HG02623 (cell line): ENCODE results near the gene FLT4.

Source experiments
- ATAC-seq: cut with Tn5 transposase; IDR thresholded peaks from one replicate; pipeline ENCODE4 v1.9.1; 2021; ENCODE audit warnings: moderate library complexity; ENCODE audit not compliant: unreplicated experiment

The FLT4 gene

DNA sequence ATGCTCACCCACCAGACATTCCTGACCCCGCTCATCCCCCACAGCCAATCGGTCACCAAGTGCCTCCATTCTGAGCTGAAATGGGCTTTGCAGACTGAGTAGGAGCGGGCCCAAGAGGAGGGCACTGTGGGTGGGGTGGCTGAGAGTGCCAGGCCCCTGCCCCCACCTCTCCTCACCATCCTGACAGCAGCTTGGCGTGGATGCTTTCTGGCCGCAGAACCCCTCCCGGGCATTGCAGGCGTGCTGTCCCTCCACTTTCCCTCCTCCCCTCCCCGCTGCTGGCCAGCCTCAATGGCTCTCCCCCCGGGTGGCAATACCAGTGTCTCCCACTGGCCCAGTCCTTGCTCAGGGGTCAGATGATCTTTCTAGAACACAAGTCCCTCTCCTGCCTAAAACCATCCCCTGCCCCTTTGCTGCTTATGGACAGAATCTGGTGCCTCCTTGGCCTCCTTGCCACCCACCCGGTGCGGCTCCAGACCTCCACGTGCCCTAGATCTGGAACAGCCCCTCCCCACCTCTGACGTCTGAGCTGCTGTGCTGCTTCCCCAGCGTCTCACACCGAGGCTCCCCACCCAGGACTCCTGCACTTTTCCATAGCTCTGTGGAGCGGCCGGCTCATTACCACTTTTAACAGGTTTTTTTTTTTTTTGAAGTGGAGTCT is 6.1 kb downstream of the FLT4 start:
- ATAC-seq = no peak

DNA sequence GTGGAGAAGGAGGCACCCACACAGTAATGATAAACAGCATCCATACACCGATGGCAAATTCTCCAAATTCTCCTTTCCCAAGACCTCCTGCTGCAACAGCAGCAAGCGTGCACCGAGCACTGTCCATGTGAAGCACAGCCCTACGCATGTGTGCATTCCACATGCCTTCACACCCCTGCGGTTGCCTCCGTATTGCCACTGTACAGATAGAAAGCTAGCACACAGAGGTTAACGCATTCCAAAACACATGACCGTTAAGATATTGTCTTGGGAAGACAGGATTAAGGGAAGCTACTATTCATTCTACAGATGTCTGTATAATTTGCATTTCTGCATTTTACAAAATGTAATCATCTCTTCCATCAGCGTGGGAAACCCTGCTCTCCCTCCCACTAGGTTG is 6.6 kb downstream of the FLT4 start:
- ATAC-seq = no peak

GRCh38 chr5:180642181-180642775 is 7.1 kb downstream of the FLT4 start:
- ATAC-seq = no peak

GRCh38 chr5:180641566-180641900 is 7.9 kb downstream of the FLT4 start:
- ATAC-seq = no peak

DNA sequence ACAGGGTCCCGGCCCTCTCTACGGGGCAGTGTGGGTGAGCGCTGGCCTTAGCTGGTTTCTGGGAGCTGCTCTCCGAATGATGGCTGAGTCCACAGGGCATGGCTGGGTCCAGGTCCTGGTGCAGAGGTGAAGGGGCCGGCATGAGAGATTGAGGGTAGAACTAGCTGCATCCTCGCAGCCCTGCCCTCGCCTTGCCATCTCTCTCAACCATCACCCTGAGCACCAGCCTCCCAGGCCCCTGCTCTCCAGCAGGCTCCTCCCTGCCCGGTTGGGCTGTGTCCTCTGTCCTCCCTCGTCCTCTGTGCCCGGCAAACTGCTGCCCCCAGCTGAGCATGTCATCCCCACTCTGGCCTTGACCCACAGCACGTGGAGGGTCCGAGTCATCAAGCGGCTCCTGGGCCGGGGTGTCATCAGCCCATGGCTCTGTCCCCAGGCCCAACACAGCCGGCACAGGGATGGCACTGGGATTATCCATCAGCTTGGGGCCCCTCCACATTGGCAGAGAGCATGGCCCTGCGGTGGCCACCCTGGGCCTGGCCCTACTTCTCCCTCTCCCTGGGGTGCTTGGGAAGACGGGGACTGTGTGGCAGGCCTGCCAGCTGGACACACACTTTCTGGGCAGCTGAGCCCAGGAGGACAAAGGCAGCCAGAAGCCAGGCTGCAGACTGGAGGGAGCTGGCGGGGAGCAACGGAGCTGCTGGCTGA is 8.4 kb downstream of the FLT4 start:
- no peak for ATAC-seq

DNA sequence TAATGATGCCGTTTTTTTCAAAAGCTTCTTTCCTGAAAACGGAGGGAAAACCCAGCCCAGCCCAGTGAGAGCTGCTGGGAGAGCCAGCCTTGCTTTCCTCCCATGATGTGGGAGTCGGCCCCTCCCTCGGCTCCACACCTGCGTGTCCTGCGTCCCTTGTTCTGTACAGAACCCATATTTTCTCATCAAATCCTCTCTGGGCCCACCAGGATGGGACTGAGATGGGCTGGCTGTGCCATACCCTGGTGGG is 8.9 kb downstream of the FLT4 start:
- ATAC-seq = no peak

GRCh38 chr5:180639741-180640610 is 9.4 kb downstream of the FLT4 start:
- ATAC-seq = no peak

DNA sequence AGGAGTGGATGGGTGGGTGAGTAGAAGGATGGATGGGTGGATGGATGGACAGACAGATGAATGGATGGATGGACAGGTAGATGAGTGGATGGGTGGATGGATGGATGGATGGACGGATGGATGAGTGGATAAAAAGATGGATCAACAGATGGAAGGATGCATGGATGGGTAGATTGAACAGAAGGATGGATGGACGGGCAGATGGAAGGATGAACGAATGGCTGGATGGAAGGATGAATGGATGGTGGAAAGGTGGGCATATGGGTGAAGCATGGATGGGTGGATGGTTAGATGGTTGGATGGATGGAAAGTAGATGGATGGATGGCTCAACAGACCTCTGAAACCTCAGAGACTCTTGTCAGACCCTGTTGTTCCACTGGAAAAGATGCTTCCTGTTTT is 10.1 kb downstream of the FLT4 start:
- ATAC-seq = no peak

GRCh38 chr5:180637962-180638680 is 11.3 kb downstream of the FLT4 start:
- no peak for ATAC-seq

DNA sequence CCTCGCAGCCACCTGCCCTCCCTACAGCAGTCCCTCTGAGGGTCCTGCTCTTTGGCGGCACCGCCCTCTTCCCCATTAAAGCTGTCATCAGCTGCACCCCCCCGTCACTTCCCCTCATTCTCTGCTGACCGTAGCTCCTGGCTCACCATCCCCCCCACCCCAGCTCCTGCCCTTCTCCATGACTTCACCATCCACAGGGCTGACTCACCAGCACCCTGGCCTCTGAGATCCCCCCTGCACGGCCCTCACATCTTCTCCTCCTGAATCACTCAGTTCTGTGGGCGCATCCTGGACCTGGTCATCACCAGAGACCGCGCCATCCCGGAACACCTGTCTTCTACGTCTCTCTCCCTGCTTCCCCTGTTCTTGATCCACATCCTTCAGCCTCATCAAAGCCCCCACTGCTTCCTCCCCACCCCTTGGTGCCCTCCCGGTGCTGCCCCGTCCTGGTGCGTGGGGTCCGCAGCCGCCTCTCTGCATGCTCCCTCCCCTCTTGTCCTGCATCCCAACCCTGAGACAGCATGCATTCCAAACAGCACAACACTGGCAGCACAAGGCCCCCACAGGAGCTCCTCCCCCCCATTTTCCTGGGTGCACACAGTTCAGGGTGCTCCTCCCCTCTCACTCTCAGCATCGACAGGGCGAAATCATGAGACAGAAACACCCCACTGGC is 12.9 kb downstream of the FLT4 start:
- no peak for ATAC-seq

- no peak for ATAC-seq
These were observed 13.4 kb downstream of the FLT4 start for GRCh38 chr5:180636016-180636402.

GRCh38 chr5:180633283-180634177 is 15.9 kb downstream of the FLT4 start:
- ATAC-seq = no peak

DNA sequence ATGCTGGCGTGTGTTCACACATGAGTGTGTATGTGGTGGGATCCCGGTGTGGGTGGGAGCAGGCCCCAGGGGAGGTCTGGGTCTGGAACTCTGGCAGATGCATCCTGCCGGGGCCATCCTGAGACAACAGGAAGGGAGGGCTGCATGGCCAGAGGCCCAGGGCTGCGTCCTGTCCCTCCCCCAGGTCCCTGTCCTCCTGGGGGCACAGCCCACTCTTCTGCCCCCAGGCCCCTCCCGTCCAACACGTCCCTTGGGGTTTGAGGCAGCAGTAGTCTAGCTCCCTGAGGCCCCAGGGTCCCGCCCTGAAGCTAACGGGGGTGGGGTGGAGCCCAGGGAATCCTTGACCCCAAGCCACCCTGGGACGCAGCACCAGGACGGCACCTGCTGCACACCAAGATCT is 16.6 kb downstream of the FLT4 start:
- no peak for ATAC-seq

DNA sequence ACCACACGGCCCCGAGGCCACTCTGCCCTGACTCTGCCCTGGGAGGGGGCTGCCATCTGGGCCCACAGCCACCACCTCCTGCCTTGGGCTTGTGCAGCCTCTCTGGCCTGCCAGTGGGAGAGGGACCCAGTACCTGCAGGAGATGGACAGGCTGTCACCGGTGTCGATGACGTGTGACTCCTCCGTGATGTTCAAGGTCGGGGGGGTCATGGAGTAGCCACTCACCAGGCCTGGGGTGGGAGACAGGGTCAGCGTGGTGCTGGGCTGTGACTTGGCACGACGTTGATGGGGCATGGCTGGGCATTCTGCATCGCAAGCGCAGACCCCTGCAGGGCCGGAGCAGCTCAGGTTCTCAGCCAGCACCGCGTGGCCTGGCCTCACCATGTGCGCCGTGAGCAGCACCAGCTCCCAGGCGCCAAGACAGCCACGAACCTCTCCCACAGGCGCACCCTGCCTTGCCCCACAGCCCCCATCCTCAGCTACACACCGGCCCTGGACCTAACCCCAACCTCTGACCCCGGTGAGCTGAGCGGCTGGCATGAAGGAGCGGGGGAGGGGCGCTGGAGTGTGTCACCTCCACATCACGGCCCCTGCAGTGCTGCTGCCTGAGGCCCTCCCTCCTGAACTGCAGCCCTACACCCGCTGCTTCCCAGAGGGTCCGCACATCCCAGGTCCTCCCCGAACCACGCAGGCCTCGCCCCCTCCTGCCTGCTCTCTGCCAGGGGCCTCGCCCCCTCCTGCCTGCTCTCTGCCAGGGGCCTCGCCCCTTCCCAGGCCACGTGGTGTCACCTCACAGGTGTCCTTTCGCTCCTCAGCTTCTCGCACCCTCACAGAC is 17.6 kb downstream of the FLT4 start:
- ATAC-seq = no peak

GRCh38 chr5:180630426-180630825 is 19.0 kb downstream of the FLT4 start:
- no peak for ATAC-seq

- no peak for ATAC-seq
These were observed 19.5 kb downstream of the FLT4 start for GRCh38 chr5:180629831-180630382.

- no peak for ATAC-seq
These were observed 20.3 kb downstream of the FLT4 start for GRCh38 chr5:180628827-180629750.
